SK-N-SH (cell line): ENCODE data around the gene SPINT2. TPM values are rescaled to one million over a fixed set of nuclear protein-coding genes. Genes with fewer than 3 reads are reported as not detected.

ENCODE experiments used
- CTCF ChIA-PET: fragments of 300-600, 350-600 bp; formaldehyde crosslinking; extraction: SDS; loops from one replicate; lab custom pipeline; 2021; lab: Yijun Ruan, JAX
- POLR2A ChIA-PET: fragments of 350-600 bp; sonication (Branson Sonifier 250); formaldehyde crosslinking; extraction: SDS; loops from one replicate; lab custom pipeline; 2020; ENCODE audit warnings: antibody characterized with exemption, inconsistent platforms; lab: Yijun Ruan, JAX
- DNase-seq: peaks from one replicate; pipeline ENCODE4 v3.0.0; 2012
- H2AFZ ChIP-seq: fragments of 200-600 bp; sonication (generic); 2 replicates; pipeline ENCODE4 v1.8.1; 2016; ENCODE audit warnings: antibody characterized with exemption, mild to moderate bottlenecking, low read depth
- H3F3A ChIP-seq: fragments of 200-600 bp; sonication (generic); replicated peaks from 2 replicates; pipeline ENCODE3; 2016; ENCODE audit warnings: antibody characterized with exemption, mild to moderate bottlenecking; ENCODE audit not compliant: insufficient read depth
- H3K27ac ChIP-seq, 2 experiments: fragments of 200-500 bp in 1 of 2; fragments of 200-600 bp in 1 of 2; sonication (Bioruptor generic) in 1 of 2; sonication (generic), shearing (Covaris generic) in 1 of 2; 2 replicates each; pipeline versions ENCODE4 v1.5.1 to v1.6.1; 2014 to 2016; ENCODE audit warnings: low read depth in 2 of 2, inconsistent platforms in 1 of 2, low read length in 1 of 2, mild to moderate bottlenecking in 1 of 2, mixed read lengths in 1 of 2
- H3K27me3 ChIP-seq: fragments of 200-600 bp; sonication (generic), shearing (Covaris generic); 2 replicates; pipeline ENCODE4 v1.6.1; 2016; ENCODE audit warnings: mixed run types; ENCODE audit not compliant: insufficient read depth
- H3K36me3 ChIP-seq, 2 experiments: fragments of 200-500 bp in 1 of 2; fragments of 200-600 bp in 1 of 2; sonication (Bioruptor generic) in 1 of 2; sonication (generic) in 1 of 2; replicated peaks in 1 of 2; 2 replicates each; pipeline versions ENCODE3 to v1.5.1; 2014 to 2016; ENCODE audit warnings: low read length in 1 of 2, mild to moderate bottlenecking in 1 of 2; ENCODE audit not compliant: insufficient read depth in 2 of 2, control insufficient read depth in 1 of 2
- H3K4me1 ChIP-seq, 2 experiments: fragments of 200-500 bp in 1 of 2; fragments of 200-600 bp in 1 of 2; sonication (Bioruptor generic) in 1 of 2; sonication (generic), shearing (Covaris generic) in 1 of 2; 2 replicates each; pipeline versions ENCODE4 v1.5.1 to v1.6.1; 2014 to 2016; ENCODE audit warnings: low read depth in 1 of 2, low read length in 1 of 2, mixed run types in 1 of 2; ENCODE audit not compliant: insufficient read depth in 2 of 2, control insufficient read depth in 1 of 2
- H3K4me2 ChIP-seq: fragments of 200-600 bp; sonication (generic), shearing (Covaris generic); 2 replicates; pipeline ENCODE4 v1.6.1; 2017; ENCODE audit warnings: mixed run types
- H3K4me3 ChIP-seq, 2 experiments: fragments of 200-500 bp in 1 of 2; fragments of 200-600 bp in 1 of 2; sonication (Bioruptor generic) in 1 of 2; sonication (generic), shearing (Covaris generic) in 1 of 2; 2 replicates each; pipeline versions ENCODE4 v1.5.1 to v1.8.1; 2014 to 2016; ENCODE audit warnings: low read depth in 2 of 2, inconsistent platforms in 1 of 2, low read length in 1 of 2, mild to moderate bottlenecking in 1 of 2, mixed read lengths in 1 of 2, moderate library complexity in 1 of 2
- H3K79me2 ChIP-seq: fragments of 200-600 bp; sonication (generic); 2 replicates; pipeline ENCODE4 v1.8.1; 2017; ENCODE audit warnings: mild to moderate bottlenecking; ENCODE audit not compliant: insufficient read depth
- H3K9ac ChIP-seq: fragments of 200-600 bp; sonication (generic); 2 replicates; pipeline ENCODE4 v1.6.1; 2017; ENCODE audit warnings: mixed run types
- H3K9me2 ChIP-seq: fragments of 200-600 bp; sonication (generic); 2 replicates; pipeline ENCODE4 v1.6.1; 2017; ENCODE audit warnings: mixed run types
- H3K9me3 ChIP-seq: fragments of 200-600 bp; sonication (generic); 2 replicates; pipeline ENCODE4 v1.6.1; 2017; ENCODE audit warnings: mixed run types, mild to moderate bottlenecking, moderate library complexity
- H4K20me1 ChIP-seq: fragments of 200-600 bp; sonication (generic); 2 replicates; pipeline ENCODE4 v1.6.1; 2017; ENCODE audit warnings: mild to moderate bottlenecking, mixed run types; ENCODE audit not compliant: insufficient read depth
- EP300 ChIP-seq, 2 experiments: IDR thresholded peaks; 2 replicates each; pipeline versions ENCODE4 v1.4.0 to v1.6.1; 2012; ENCODE audit warnings: borderline replicate concordance in 1 of 2, low read depth in 1 of 2, low read length in 1 of 2
- FOSL2 ChIP-seq: IDR thresholded peaks from 2 replicates; pipeline ENCODE4 v1.4.0; 2012; ENCODE audit warnings: low read depth, mild to moderate bottlenecking, moderate library complexity, borderline replicate concordance
- GABPA ChIP-seq: IDR thresholded peaks from 2 replicates; pipeline ENCODE4 v1.4.0; 2012; ENCODE audit warnings: low read depth, mild to moderate bottlenecking
- MXI1 ChIP-seq: IDR thresholded peaks from 2 replicates; pipeline ENCODE4 v1.6.1; 2012; ENCODE audit warnings: mild to moderate bottlenecking, low read depth, low read length, improper control_type of control experiment
- POLR2AphosphoS5 ChIP-seq: IDR thresholded peaks from 2 replicates; pipeline ENCODE4 v1.6.1; 2012; ENCODE audit warnings: low read depth, low read length
- RAD21 ChIP-seq: IDR thresholded peaks from 2 replicates; pipeline ENCODE4 v1.6.1; 2012; ENCODE audit warnings: mild to moderate bottlenecking, low read length
- RCOR1 ChIP-seq: fragments of 150-350 bp; IDR thresholded peaks from 2 replicates; pipeline ENCODE4 v1.6.1; 2017; ENCODE audit warnings: antibody characterized with exemption, low read length
- RXRA ChIP-seq: IDR thresholded peaks from 2 replicates; pipeline ENCODE4 v1.4.0; 2012; ENCODE audit warnings: low read depth, mild to moderate bottlenecking, borderline replicate concordance
- SIN3A ChIP-seq: IDR thresholded peaks from 2 replicates; pipeline ENCODE4 v1.6.1; 2012; ENCODE audit warnings: low read depth, mild to moderate bottlenecking, low read length, moderate library complexity, borderline replicate concordance
- TEAD4 ChIP-seq: IDR thresholded peaks from 2 replicates; pipeline ENCODE4 v1.4.0; 2012; ENCODE audit warnings: mild to moderate bottlenecking, borderline replicate concordance; ENCODE audit not compliant: insufficient read depth
- WGBS: methylation state at CpG from one replicate; pipeline ENCODE4 v1.1.6; 2017; ENCODE audit warnings: low lambda C conversion rate; 5-methylcytosine and 5-hydroxymethylcytosine counted together
- polyA plus RNA-seq, 3 experiments: library from polyadenylated mRNA; depleted of rRNA; stranded (reverse); fragments of >200 nt; gene quantifications; 2 replicates each; pipeline ENCODE4 v1.2.3, GENCODE V29; 2012
- TF ChIP-seq, protein P1 (sequence below): fragments of 150-350 bp; IDR thresholded peaks from 2 replicates; pipeline ENCODE4 v1.6.1; 2016; ENCODE audit warnings: mild to moderate bottlenecking, low read depth, low read length
- TF ChIP-seq, protein P2 (sequence below): IDR thresholded peaks from 2 replicates; pipeline ENCODE4 v1.6.1; 2012; ENCODE audit warnings: mild to moderate bottlenecking, low read depth, low read length, moderate library complexity
- TF ChIP-seq, protein P3 (sequence below): IDR thresholded peaks from 2 replicates; pipeline ENCODE4 v1.4.0; 2012; ENCODE audit warnings: low read depth, borderline replicate concordance
- TF ChIP-seq, protein P4 (sequence below): IDR thresholded peaks from 2 replicates; pipeline ENCODE4 v1.4.0; 2012; ENCODE audit warnings: low read depth, borderline replicate concordance

SPINT2 gene
- polyA plus RNA-seq, 1 of the 3 experiments (the other 2 are of a cell fraction): 1.0 TPM

DNA sequence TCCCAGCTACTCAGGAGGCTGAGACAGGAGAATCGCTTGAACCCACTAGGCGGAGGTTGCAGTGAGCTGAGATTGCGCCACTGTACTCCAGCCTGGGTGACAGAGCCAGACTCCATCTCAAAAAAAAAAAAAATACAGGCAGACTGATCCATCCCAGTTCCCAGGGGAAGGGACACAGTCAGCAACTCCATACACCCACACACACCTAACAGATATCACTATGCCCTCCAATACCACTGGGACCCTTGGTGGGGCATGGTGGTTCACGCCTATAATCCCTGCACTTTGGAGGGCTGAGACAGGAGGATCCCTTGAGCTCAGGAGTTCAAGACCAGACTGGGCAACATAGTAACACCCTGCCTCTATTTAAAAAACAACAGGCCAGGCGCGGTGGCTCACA is 43.0 kb upstream of the SPINT2 start:
- Histone ChIP-seq H2AFZ (no peak overlapping the region), H4K20me1 (no peaks in the 10 kb centered on the region), H3K4me3 (no peak overlapping the region), H3K4me1 (peaks cover 0 to 2% of the 10 kb centered on the region in 2 experiments; a peak in 1 of 4 replicates), H3K27ac (no peak overlapping the region), H3K79me2 (peaks cover 7% of the 10 kb centered on the region; the same call in 1 of the 2 replicates), H3K4me2 (no peak overlapping the region), H3K9me2 (no peaks in the 10 kb centered on the region), H3F3A (peaks cover 3% of the 10 kb centered on the region), H3K9me3 (no peaks in the 10 kb centered on the region), H3K27me3 (no peaks in the 10 kb centered on the region), H3K9ac (no peak overlapping the region), H3K36me3 (peaks cover 0 to 7% of the 10 kb centered on the region in 2 experiments)
- WGBS: 90% methylated on average over 6 of the region's 6 CpGs
- POLR2A ChIA-PET: no interaction called here
- TF ChIP-seq, protein P1, sequence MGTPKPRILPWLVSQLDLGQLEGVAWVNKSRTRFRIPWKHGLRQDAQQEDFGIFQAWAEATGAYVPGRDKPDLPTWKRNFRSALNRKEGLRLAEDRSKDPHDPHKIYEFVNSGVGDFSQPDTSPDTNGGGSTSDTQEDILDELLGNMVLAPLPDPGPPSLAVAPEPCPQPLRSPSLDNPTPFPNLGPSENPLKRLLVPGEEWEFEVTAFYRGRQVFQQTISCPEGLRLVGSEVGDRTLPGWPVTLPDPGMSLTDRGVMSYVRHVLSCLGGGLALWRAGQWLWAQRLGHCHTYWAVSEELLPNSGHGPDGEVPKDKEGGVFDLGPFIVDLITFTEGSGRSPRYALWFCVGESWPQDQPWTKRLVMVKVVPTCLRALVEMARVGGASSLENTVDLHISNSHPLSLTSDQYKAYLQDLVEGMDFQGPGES: no peak
- no peak for TF ChIP-seq POLR2AphosphoS5
- TF ChIP-seq RAD21: no peak
- TF ChIP-seq, protein P2, sequence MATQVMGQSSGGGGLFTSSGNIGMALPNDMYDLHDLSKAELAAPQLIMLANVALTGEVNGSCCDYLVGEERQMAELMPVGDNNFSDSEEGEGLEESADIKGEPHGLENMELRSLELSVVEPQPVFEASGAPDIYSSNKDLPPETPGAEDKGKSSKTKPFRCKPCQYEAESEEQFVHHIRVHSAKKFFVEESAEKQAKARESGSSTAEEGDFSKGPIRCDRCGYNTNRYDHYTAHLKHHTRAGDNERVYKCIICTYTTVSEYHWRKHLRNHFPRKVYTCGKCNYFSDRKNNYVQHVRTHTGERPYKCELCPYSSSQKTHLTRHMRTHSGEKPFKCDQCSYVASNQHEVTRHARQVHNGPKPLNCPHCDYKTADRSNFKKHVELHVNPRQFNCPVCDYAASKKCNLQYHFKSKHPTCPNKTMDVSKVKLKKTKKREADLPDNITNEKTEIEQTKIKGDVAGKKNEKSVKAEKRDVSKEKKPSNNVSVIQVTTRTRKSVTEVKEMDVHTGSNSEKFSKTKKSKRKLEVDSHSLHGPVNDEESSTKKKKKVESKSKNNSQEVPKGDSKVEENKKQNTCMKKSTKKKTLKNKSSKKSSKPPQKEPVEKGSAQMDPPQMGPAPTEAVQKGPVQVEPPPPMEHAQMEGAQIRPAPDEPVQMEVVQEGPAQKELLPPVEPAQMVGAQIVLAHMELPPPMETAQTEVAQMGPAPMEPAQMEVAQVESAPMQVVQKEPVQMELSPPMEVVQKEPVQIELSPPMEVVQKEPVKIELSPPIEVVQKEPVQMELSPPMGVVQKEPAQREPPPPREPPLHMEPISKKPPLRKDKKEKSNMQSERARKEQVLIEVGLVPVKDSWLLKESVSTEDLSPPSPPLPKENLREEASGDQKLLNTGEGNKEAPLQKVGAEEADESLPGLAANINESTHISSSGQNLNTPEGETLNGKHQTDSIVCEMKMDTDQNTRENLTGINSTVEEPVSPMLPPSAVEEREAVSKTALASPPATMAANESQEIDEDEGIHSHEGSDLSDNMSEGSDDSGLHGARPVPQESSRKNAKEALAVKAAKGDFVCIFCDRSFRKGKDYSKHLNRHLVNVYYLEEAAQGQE: no peak
- TF ChIP-seq GABPA: no peak
- no peak for TF ChIP-seq TEAD4
- TF ChIP-seq RXRA: no peak
- no peak for TF ChIP-seq FOSL2
- no peak for TF ChIP-seq RCOR1
- TF ChIP-seq, protein P3, sequence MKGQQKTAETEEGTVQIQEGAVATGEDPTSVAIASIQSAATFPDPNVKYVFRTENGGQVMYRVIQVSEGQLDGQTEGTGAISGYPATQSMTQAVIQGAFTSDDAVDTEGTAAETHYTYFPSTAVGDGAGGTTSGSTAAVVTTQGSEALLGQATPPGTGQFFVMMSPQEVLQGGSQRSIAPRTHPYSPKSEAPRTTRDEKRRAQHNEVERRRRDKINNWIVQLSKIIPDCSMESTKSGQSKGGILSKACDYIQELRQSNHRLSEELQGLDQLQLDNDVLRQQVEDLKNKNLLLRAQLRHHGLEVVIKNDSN: no peak
- no peak for TF ChIP-seq SIN3A
- TF ChIP-seq MXI1: no peak
- no peak for TF ChIP-seq EP300 (IDR thresholded peaks at IDR 0.05; ENCODE audit: borderline replicate concordance in 1 of 2, low read depth in 1 of 2, low read length in 1 of 2)
- TF ChIP-seq, protein P4, sequence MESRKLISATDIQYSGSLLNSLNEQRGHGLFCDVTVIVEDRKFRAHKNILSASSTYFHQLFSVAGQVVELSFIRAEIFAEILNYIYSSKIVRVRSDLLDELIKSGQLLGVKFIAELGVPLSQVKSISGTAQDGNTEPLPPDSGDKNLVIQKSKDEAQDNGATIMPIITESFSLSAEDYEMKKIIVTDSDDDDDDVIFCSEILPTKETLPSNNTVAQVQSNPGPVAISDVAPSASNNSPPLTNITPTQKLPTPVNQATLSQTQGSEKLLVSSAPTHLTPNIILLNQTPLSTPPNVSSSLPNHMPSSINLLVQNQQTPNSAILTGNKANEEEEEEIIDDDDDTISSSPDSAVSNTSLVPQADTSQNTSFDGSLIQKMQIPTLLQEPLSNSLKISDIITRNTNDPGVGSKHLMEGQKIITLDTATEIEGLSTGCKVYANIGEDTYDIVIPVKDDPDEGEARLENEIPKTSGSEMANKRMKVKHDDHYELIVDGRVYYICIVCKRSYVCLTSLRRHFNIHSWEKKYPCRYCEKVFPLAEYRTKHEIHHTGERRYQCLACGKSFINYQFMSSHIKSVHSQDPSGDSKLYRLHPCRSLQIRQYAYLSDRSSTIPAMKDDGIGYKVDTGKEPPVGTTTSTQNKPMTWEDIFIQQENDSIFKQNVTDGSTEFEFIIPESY: no peak
- CTCF ChIA-PET: interaction anchor here (1.0 to 1.2 kb wide), 2 partner anchors 12 to 22 kb away, joined by 3 read pairs; no protein-coding TSS in a partner anchor
- DNase-seq: no peak
